Activated naive CD8-positive, alpha-beta T cell treated with anti-CD3 and anti-CD28 coated beads, Interleukin-2, amount 10 ng/mL, durations not matched to agents 7 days and 5 days (primary cell): ENCODE data around the gene CD1B. TPM values are rescaled to one million over a fixed set of nuclear protein-coding genes. Genes with fewer than 3 reads are reported as not detected.
"Not testable (repeated sequence)": the region's sequence is repeated elsewhere in the genome, so short reads cannot be mapped to it uniquely, and the experiment has no call there.

Experiments
- ATAC-seq: fragments of 150-1000 bp; cut with Tn5 transposase; one replicate; pipeline ENCODE4 v1.10.0; 2021; ENCODE audit warnings: low read depth, moderate library complexity
- POLR2A ChIA-PET: fragments of 350-600 bp; sonication (Branson Sonifier 250); formaldehyde crosslinking; loops from one replicate; lab custom pipeline; 2021; ENCODE audit warnings: antibody characterized with exemption; lab: Charles Lee
- DNase-seq: peaks from one replicate; pipeline ENCODE4 v3.0.0; 2021
- H3K27ac Mint-ChIP-seq: one replicate; pipeline ENCODE4 v1.8.0; 2022; ENCODE audit warnings: mild to moderate bottlenecking, mixed read lengths
- H3K27me3 Mint-ChIP-seq: one replicate; pipeline ENCODE4 v1.8.0; 2022; ENCODE audit warnings: mild to moderate bottlenecking, moderate library complexity, mixed read lengths
- H3K36me3 Mint-ChIP-seq: one replicate; pipeline ENCODE4 v1.8.0; 2021; ENCODE audit warnings: mild to moderate bottlenecking, mixed read lengths
- H3K4me1 Mint-ChIP-seq: one replicate; pipeline ENCODE4 v1.8.0; 2021; ENCODE audit warnings: mixed read lengths
- H3K4me3 Mint-ChIP-seq: one replicate; pipeline ENCODE4 v1.8.0; 2022; ENCODE audit warnings: mild to moderate bottlenecking, moderate library complexity, mixed read lengths
- H3K9me3 Mint-ChIP-seq: one replicate; pipeline ENCODE4 v1.8.0; 2021; ENCODE audit warnings: mixed read lengths
- total RNA-seq, 2 experiments: library from RNA; stranded (reverse); gene quantifications; one replicate each; pipeline ENCODE4 v1.2.3, GENCODE V29; 2021

The CD1B gene
- total RNA-seq = not detected

DNA sequence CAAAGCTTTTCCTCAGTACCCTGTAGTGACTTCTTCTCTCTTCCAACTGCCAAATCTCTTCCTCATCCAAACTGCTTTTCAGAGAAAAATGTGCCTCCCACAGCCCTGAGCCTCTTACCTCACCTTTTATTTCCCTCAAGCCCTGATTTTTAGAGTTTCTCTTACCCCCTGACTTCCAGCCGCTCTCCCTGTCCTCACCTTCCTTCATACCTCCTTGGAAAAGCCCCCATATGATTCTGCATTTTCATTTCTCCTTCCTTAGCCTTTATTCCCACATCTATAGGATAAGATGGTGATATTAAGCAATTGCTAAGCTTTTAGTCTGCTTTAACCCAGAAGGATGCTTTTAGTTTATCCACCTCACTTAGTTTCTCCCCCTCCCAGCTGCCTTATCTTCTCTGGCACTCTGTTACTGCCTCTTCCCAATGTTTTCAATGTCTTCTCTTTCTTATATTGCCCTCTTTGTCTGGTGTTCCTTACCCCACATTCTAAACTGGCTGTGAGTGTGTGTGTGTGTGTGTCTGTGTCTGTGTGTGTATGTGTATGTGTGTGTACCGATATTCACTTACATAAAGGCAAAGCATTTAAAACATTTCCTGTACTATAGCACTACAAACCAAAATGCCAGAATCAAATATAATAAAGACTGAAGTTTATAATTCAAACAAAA lies at the start of gene CD1B:
Gene CD1B, minus strand, starts transcription at position 51 of the 670 bp plus-strand sequence. CDS start 108 bp downstream, outside the sequence.
- no peak within 1 kb of the TSS for H3K4me3 Mint-ChIP-seq
- POLR2A ChIA-PET = no interaction called here

DNA sequence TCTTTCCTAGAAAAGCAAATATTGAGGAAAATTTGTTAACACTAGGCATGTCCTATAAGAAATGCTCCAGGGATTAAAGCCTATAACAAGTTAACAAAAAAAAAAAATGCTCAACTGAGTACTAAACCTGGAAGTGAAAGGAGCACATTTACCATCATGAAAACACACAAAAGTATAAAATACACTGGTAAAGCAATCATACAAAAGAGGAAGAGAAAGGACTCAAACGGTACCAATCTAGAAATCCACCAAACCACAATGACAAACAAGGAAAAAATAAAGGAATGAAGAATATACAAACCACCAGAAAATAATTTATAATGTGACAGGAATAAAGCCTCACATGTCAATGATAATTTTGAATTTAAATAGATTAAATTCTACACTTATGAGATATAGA lies 43.5 kb upstream of the CD1B start:
- ATAC-seq (no peak), DNase-seq (no peak)
- peaks cover 7% of the 10 kb centered on the region for H3K9me3 Mint-ChIP-seq
- H3K36me3 Mint-ChIP-seq = no peaks in the 10 kb centered on the region
- H3K27ac Mint-ChIP-seq = no peak overlapping the region
- peaks cover 14% of the 10 kb centered on the region for H3K27me3 Mint-ChIP-seq
- no peak overlapping the region for H3K4me3 Mint-ChIP-seq
- H3K4me1 Mint-ChIP-seq = no peaks in the 10 kb centered on the region
- POLR2A ChIA-PET = no interaction called here

More for the DNA sequence above, at the start of gene CD1B:
- ATAC-seq (no peak), DNase-seq (no peak)
- peaks cover 10% of the 10 kb centered on the region for H3K4me1 Mint-ChIP-seq
- H3K27me3 Mint-ChIP-seq = peaks cover 3% of the 10 kb centered on the region
- no peaks in the 10 kb centered on the region for H3K36me3 Mint-ChIP-seq
- no peak within 1 kb of the TSS for H3K27ac Mint-ChIP-seq
- H3K9me3 Mint-ChIP-seq = no peaks in the 10 kb centered on the region

DNA sequence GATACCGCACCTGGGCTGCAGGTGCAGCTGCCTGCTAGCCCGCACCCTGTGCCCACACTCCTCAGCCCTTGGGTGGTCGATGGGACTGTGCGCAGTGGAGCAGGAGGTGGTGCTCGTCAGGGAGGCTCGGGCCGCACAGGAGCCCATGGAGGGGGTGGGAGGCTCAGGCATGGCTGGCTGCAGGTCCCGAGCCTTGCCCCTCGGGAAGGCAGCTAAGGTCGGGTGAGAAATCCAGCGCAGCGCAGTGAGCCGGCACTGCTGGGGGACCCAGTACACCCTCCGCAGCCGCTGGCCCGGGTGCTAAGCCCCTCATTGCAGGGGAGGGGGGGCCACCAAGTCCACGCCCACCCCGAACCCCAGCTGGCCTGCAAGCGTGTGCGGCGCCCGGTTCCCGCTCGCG lies 42.8 kb upstream of the CD1B start:
- H3K9me3 Mint-ChIP-seq, H3K4me3 Mint-ChIP-seq, H3K4me1 Mint-ChIP-seq, POLR2A ChIA-PET, ATAC-seq, H3K27ac Mint-ChIP-seq, H3K36me3 Mint-ChIP-seq, DNase-seq: not testable (repeated sequence)
- peaks cover 20% of the 10 kb centered on the region for H3K27me3 Mint-ChIP-seq

DNA sequence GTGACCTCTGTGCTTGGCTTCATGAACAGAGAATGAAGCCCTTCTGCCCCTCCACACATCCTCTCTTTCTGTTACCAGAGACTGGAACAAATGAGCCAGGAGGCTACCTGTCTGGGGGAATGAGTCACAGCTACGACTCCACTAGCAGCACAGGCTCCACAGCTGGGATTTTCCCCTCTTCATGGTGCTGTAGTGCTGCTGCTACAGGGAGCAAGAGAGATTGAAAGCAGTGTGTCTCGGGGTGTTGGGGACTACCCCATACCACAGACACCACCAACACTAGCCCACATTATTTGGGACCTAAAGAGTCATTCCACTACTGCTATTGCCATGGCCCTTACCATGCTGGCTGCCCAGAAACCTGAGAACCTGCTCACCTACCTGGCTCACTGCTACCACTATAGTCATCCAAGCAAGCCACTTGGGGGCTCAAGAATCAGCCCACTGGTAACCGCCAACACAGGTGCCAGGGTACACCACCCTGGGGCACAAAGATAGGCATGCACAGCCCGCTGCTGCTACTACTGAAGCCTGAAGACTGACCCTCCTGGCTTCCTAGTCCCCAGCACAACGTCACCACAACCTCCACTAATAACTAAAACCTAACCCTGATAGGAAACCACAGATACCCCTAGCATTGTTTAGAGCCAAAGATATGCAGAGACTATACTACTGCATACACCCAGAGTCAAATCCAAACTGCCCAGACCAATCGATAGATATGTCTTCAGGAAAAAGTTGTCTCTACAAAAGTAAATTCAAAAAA lies 40.0 kb upstream of the CD1B start:
- no peak overlapping the region for H3K27ac Mint-ChIP-seq
- peaks cover 10% of the 10 kb centered on the region for H3K27me3 Mint-ChIP-seq
- H3K36me3 Mint-ChIP-seq = no peaks in the 10 kb centered on the region
- DNase-seq (no peak), ATAC-seq (peak; percentile 18)
- H3K4me3 Mint-ChIP-seq = no peak overlapping the region
- H3K9me3 Mint-ChIP-seq = peaks cover 8% of the 10 kb centered on the region
- peaks cover 3% of the 10 kb centered on the region for H3K4me1 Mint-ChIP-seq
- POLR2A ChIA-PET = no interaction called here

DNA sequence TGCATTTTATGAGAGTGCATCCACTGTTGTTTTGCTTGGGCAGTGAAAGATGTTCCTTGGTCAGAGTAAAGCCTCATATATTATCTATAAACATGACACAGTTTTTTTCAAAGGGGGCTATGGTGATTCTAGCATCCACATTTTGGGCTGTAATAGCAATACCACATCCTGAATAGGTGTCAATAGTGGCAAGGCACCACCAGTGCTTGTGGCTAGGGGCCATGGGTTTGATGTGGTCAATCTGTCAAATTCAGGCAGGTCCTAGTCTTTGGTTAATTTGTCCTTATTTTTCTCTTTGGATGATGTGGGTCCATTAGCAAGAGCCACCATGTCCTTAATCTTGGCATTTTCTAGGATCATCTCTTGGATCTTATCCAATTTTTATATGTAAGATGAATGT lies 35.5 kb upstream of the CD1B start:
- DNase-seq (no peak), ATAC-seq (no peak)
- Mint-ChIP-seq H3K4me3 (no peak overlapping the region), H3K4me1 (peaks cover 3% of the 10 kb centered on the region), H3K27ac (no peak overlapping the region), H3K36me3 (no peaks in the 10 kb centered on the region), H3K9me3 (peaks cover 7% of the 10 kb centered on the region), H3K27me3 (peaks cover 13% of the 10 kb centered on the region)
- POLR2A ChIA-PET = no interaction called here

DNA sequence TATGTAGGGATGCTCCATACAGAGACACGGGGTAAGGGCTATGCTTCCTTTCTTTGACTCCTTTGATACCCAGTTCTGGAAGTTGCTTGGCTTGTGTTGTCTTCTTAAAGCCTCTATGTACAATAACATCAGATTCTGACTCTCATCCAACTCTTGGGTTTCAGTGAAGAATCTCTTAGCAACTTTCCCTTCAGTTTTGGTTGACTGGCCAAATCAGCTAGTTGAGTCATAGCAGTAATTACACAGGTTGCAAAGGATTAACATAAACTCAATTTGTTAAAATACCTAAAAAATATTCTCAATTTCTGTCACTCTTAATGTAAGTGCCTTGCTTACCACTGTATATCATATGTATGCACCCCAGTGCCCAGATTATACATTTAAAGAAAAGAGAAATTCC lies 31.6 kb upstream of the CD1B start:
- no peak for DNase-seq
- ATAC-seq = no peak
- Mint-ChIP-seq H3K36me3 (no peaks in the 10 kb centered on the region), H3K27me3 (peaks cover 3% of the 10 kb centered on the region), H3K4me3 (no peak overlapping the region), H3K27ac (no peak overlapping the region), H3K9me3 (peaks cover 3% of the 10 kb centered on the region), H3K4me1 (peaks cover 3% of the 10 kb centered on the region)
- POLR2A ChIA-PET = no interaction called here

DNA sequence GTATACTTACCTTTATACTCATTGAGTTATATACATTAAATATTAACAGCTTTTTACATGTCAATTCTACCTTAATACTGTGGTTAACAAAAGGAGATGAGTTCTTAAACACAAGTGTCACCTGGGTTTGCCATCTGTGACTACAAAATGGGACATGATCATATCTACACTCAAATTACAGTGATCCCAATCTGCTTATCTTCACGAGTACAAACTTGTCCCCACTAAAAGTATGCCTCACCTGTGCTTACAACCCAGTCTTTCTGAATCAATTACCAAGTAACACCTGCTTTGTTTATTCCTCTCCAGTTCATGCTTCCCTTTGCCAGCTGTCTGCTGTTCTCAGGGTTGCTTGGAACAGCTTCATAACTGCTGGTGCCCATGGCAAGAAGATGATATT lies 31.2 kb upstream of the CD1B start:
- H3K36me3 Mint-ChIP-seq = no peaks in the 10 kb centered on the region
- H3K9me3 Mint-ChIP-seq = peaks cover 3% of the 10 kb centered on the region
- no peak overlapping the region for H3K4me3 Mint-ChIP-seq
- POLR2A ChIA-PET = no interaction called here
- H3K4me1 Mint-ChIP-seq = peaks cover 3% of the 10 kb centered on the region
- ATAC-seq (no peak), DNase-seq (no peak)
- H3K27ac Mint-ChIP-seq = no peak overlapping the region
- H3K27me3 Mint-ChIP-seq = peaks cover 3% of the 10 kb centered on the region

DNA sequence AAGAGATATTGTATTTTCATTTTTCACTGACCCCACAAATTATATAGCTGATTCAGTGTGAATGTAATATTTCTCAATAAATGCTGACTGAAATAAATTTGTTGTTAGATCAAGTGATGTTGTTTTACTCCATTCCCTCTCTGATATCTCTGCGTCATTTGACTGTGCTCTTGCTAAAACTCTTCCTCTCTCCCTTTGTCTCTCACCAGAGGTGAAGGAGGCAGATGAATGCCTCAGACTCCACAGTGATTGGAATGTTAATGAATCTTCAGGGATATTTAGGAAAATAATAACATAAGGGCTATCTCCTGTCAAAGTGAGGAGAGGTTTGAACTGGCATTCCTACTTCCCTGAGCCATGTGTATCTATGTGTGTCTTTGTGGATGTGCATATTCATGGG lies 26.1 kb upstream of the CD1B start:
- no peak overlapping the region for H3K4me3 Mint-ChIP-seq
- POLR2A ChIA-PET = no interaction called here
- H3K27ac Mint-ChIP-seq = no peak overlapping the region
- H3K27me3 Mint-ChIP-seq = peaks cover 21% of the 10 kb centered on the region
- no peak for ATAC-seq
- no peaks in the 10 kb centered on the region for H3K4me1 Mint-ChIP-seq
- DNase-seq = no peak
- no peaks in the 10 kb centered on the region for H3K9me3 Mint-ChIP-seq
- H3K36me3 Mint-ChIP-seq = no peaks in the 10 kb centered on the region

DNA sequence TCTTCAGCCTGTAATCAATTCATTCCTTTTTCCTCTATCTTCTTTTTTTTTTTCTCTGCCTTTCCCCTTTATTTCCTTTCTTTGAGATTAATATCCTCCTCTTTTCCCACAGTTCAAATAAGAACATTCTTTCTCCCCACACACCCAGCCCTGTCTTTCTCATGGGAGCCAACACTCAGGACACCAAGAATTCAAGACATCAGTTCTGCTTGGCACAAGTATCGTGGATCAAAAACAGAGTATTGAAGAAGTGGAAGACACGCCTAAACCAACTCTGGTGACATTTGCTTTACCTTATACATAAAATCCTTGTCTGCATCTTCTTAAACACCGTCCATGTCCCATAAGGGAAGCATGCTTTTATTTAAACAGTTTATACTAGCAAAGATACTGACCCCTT lies 25.3 kb upstream of the CD1B start:
- ATAC-seq (no peak), DNase-seq (no peak)
- H3K9me3 Mint-ChIP-seq = no peaks in the 10 kb centered on the region
- H3K4me1 Mint-ChIP-seq = no peaks in the 10 kb centered on the region
- H3K36me3 Mint-ChIP-seq = no peaks in the 10 kb centered on the region
- POLR2A ChIA-PET = no interaction called here
- no peak overlapping the region for H3K27ac Mint-ChIP-seq
- no peak overlapping the region for H3K4me3 Mint-ChIP-seq
- peaks cover 21% of the 10 kb centered on the region for H3K27me3 Mint-ChIP-seq

DNA sequence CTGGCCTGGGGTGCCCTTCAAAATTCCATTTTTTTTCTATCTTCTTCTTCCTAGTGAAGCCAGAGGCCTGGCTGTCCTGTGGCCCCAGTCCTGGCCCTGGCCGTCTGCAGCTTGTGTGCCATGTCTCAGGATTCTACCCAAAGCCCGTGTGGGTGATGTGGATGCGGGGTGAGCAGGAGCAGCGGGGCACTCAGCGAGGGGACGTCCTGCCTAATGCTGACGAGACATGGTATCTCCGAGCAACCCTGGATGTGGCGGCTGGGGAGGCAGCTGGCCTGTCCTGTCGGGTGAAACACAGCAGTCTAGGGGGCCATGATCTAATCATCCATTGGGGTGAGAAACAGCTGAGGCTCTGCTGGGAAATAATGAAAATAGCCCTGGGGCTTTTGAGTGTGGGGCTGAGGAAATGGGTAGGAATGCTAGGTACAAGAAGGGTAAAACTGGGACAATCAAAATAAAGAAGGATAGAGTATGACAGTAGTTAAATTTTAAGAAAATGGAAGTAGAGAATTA lies 24.5 kb upstream of the CD1B start:
- ATAC-seq = no peak
- no peaks in the 10 kb centered on the region for H3K4me1 Mint-ChIP-seq
- POLR2A ChIA-PET = no interaction called here
- no peaks in the 10 kb centered on the region for H3K9me3 Mint-ChIP-seq
- no peak overlapping the region for H3K4me3 Mint-ChIP-seq
- no peak overlapping the region for H3K27ac Mint-ChIP-seq
- H3K36me3 Mint-ChIP-seq = no peaks in the 10 kb centered on the region
- H3K27me3 Mint-ChIP-seq = peaks cover 21% of the 10 kb centered on the region
- no peak for DNase-seq

DNA sequence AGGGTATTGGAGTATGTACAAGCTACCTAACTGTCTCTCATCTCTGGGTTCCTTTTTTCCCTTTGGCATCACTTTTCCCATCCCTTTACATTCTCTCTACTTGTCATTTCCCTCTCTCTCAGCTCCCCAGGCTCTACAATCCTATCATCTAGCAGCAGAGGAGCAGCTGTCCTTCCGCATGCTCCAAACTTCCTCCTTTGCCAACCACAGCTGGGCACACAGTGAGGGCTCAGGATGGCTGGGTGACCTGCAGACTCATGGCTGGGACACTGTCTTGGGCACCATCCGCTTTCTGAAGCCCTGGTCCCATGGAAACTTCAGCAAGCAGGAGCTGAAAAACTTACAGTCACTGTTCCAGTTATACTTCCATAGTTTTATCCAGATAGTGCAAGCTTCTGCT lies 22.9 kb upstream of the CD1B start:
- ATAC-seq (no peak), DNase-seq (no peak)
- Mint-ChIP-seq H3K4me3 (no peak overlapping the region), H3K4me1 (no peaks in the 10 kb centered on the region), H3K9me3 (no peaks in the 10 kb centered on the region), H3K27me3 (peaks cover 21% of the 10 kb centered on the region), H3K27ac (no peak overlapping the region), H3K36me3 (no peaks in the 10 kb centered on the region)
- POLR2A ChIA-PET = no interaction called here

DNA sequence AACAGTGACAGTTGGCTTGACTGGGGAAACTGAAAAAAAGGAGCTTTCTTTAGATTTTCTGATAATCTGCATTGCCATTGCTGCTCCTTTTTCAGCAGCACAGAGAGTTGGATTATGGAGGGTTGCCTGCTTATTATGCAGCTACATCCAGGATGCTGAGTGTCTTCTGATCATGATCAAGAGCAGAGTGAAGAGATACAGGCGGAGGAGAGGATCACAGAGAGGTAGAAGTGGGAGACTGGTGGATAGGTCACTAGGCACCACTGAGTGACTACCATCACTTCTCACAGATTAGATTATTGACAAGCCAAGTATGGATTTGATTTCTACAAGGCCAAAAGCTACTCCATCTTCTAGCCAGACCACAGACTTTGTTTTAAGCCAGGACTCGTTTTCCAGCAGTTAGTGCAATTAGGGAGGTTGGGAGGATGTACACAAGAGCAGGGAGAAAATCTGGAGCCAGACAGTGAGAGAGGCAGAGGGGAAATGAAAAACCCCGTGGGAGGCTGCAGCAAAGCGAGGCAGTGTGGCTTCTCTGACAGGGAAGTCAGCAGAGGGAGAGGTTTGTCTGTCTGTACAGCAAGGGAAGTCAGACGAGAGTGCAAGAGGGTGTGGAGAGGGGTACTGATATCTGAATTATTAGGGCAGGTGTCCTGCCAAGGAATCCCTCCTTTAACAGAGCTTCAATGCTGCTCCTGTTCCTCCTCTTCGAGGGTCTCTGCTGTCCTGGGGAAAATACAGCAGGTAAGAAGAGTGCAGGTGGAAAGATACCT lies 22.2 kb upstream of the CD1B start, which contains the start of gene CD1E:
Gene CD1E, plus strand, starts transcription at position 592 of the 773 bp plus-strand sequence. Its CDS starts 95 bp downstream, at position 687.
- Mint-ChIP-seq H3K9me3 (no peaks in the 10 kb centered on the region), H3K27ac (no peak within 1 kb of the TSS), H3K4me1 (no peaks in the 10 kb centered on the region), H3K36me3 (no peaks in the 10 kb centered on the region), H3K4me3 (no peak within 1 kb of the TSS), H3K27me3 (peaks cover 21% of the 10 kb centered on the region)
- ATAC-seq (no peak), DNase-seq (no peak)
- POLR2A ChIA-PET = no interaction called here

DNA sequence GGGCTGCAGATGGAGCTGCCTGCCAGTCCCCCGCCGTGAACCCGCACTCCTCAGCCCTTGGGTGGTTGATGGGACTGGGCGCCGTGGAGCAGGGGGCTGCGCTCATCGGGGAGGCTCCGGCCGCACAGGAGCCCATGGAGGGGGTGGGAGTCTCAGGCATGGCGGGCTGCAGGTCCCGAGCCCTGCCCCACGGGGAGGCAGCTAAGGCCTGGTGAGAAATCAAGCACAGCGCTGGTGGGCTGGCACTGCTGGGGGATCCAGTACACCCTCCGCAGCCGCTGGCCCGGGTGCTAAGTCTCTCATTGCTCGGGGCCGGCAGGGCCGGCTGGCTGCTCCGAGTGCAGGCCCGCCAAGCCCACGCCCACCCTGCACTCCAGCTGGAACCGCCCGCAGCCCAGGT lies 17.6 kb upstream of the CD1B start:
- H3K27ac Mint-ChIP-seq, H3K9me3 Mint-ChIP-seq, POLR2A ChIA-PET, DNase-seq, H3K4me1 Mint-ChIP-seq, H3K4me3 Mint-ChIP-seq, H3K36me3 Mint-ChIP-seq, ATAC-seq, H3K27me3 Mint-ChIP-seq: not testable (repeated sequence)
